Measurements from ENCODE around the gene PRAMEF1. TPM values are rescaled to one million over a fixed set of nuclear protein-coding genes. Genes with fewer than 3 reads are reported as not detected.

Gene PRAMEF1
- polyA plus RNA-seq, 1 donor from 2014 or later: not detected

GRCh38 chr1:12769976-12770505 lies 21.2 kb upstream of the PRAMEF1 start:
- Histone ChIP-seq H3K27me3 (ENCODE audit: insufficient read depth, low read depth, low read length) (no peaks in the 10 kb centered on the region), H3K9me3 (ENCODE audit: low read length) (no peaks in the 10 kb centered on the region), H3K4me2 (ENCODE audit: low read length) (no peak overlapping the region), H3K4me3 (ENCODE audit: low read length) (no peak overlapping the region), H3K9ac (ENCODE audit: low read length) (no peak overlapping the region), H3K36me3 (ENCODE audit: insufficient read depth, low read length) (no peaks in the 10 kb centered on the region), H3K9me2 (ENCODE audit: insufficient read depth, low read length) (no peaks in the 10 kb centered on the region), H3F3A (ENCODE audit: insufficient read depth, low read length, poor library complexity, severe bottlenecking) (no peaks in the 10 kb centered on the region), H3K27ac (ENCODE audit: low read length) (no peak overlapping the region), H2AFZ (ENCODE audit: low read depth, low read length) (no peak overlapping the region), H4K20me1 (ENCODE audit: insufficient read depth) (no peaks in the 10 kb centered on the region), H3K79me2 (replicated peaks; ENCODE audit: insufficient read depth, low read length) (no peaks in the 10 kb centered on the region)
- no peak for TF ChIP-seq POLR2AphosphoS5 (IDR thresholded peaks at IDR 0.05)
- TF ChIP-seq TAF1 (IDR thresholded peaks at IDR 0.05; ENCODE audit: low read depth): no peak
- TF ChIP-seq EZH2 (IDR thresholded peaks at IDR 0.05; ENCODE audit: borderline replicate concordance, insufficient read depth, low read length, poor library complexity, severe bottlenecking): no peak
- no peak for TF ChIP-seq EP300 (conservative IDR thresholded peaks at IDR 0.05; ENCODE audit: poor library complexity, severe bottlenecking)
- no peak for TF ChIP-seq MXI1 (conservative IDR thresholded peaks at IDR 0.05; ENCODE audit: poor library complexity, severe bottlenecking)
- TF ChIP-seq RAD21 (conservative IDR thresholded peaks at IDR 0.05): no peak

GRCh38 chr1:12770620-12771019 lies 20.6 kb upstream of the PRAMEF1 start:
- H3K4me2 ChIP-seq (ENCODE audit: low read length): no peak overlapping the region
- H3K9me3 ChIP-seq (ENCODE audit: low read length): no peaks in the 10 kb centered on the region
- H3K79me2 ChIP-seq (replicated peaks; ENCODE audit: insufficient read depth, low read length): no peaks in the 10 kb centered on the region
- H3K27ac ChIP-seq (ENCODE audit: low read length): no peak overlapping the region
- no peaks in the 10 kb centered on the region for H3K9me2 ChIP-seq (ENCODE audit: insufficient read depth, low read length)
- no peak overlapping the region for H3K4me3 ChIP-seq (ENCODE audit: low read length)
- no peak overlapping the region for H2AFZ ChIP-seq (ENCODE audit: low read depth, low read length)
- no peaks in the 10 kb centered on the region for H3K27me3 ChIP-seq (ENCODE audit: insufficient read depth, low read depth, low read length)
- H3F3A ChIP-seq (ENCODE audit: insufficient read depth, low read length, poor library complexity, severe bottlenecking): no peaks in the 10 kb centered on the region
- no peak overlapping the region for H3K9ac ChIP-seq (ENCODE audit: low read length)
- TF ChIP-seq POLR2AphosphoS5 (IDR thresholded peaks at IDR 0.05) (no peak), CTCF (IDR thresholded peaks at IDR 0.05; ENCODE audit: poor library complexity, severe bottlenecking) (no peak), REST (IDR thresholded peaks at IDR 0.05; ENCODE audit: borderline replicate concordance) (no peak), SMC3 (conservative IDR thresholded peaks at IDR 0.05; ENCODE audit: poor library complexity) (no peak), TAF1 (IDR thresholded peaks at IDR 0.05; ENCODE audit: low read depth) (no peak), EP300 (conservative IDR thresholded peaks at IDR 0.05; ENCODE audit: poor library complexity, severe bottlenecking) (no peak), MXI1 (conservative IDR thresholded peaks at IDR 0.05; ENCODE audit: poor library complexity, severe bottlenecking) (no peak)
- no peaks in the 10 kb centered on the region for H4K20me1 ChIP-seq (ENCODE audit: insufficient read depth)
- H3K36me3 ChIP-seq (ENCODE audit: insufficient read depth, low read length): no peaks in the 10 kb centered on the region

All from neural cell (in vitro differentiated cells).